Measurements from ENCODE around the gene TMEM72.

DNA sequence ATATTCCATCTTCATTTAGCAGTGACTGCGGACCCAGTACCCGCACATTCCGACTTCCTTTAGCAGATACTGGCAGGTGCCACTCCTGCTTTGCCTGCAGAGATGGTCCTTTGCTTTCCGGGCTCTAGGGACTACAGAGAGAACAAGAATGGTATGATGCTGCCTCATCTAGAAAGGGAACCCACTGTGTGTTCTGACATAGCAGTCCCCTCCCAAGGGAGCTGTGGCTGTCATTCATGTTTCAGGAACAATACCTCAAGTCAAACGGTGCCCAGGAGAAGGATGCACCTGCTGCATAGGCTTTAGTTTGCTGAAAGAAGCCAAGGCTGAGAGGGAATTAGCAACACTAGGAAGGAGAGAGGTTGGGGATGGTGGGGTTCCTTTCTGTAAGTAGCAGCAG lies 15.9 kb upstream of the TMEM72 start:
- TF ChIP-seq CTCF (IDR thresholded peaks at IDR 0.05; ENCODE audit: insufficient read depth, low read length, poor library complexity, severe bottlenecking) (no peak), EZH2phosphoT487 (conservative IDR thresholded peaks at IDR 0.05; ENCODE audit: low read length) (no peak)

All from SU-DHL-6 (cell line).